Ovary (tissue), 9 donors: ENCODE measurements around the gene RHOBTB1. TPM values are rescaled to one million over a fixed set of nuclear protein-coding genes. Genes with fewer than 3 reads are reported as not detected.

Experiments
- DNase-seq, 5 donors: peaks; one replicate each; pipeline ENCODE4 v3.0.0-alpha.2; 2019 to 2020
- H3K27ac ChIP-seq, 2 donors: fragments of 200-600 bp; one replicate each; pipeline versions ENCODE4 v1.5.1 to v1.8.0; 2019 to 2022
- H3K27me3 ChIP-seq: fragments of 200-600 bp; one replicate; pipeline ENCODE4 v1.8.0; 2022
- H3K36me3 ChIP-seq: fragments of 200-600 bp; sonication (generic); one replicate; pipeline ENCODE4 v1.5.1; 2019
- H3K4me1 ChIP-seq: one replicate; pipeline ENCODE4 v1.8.1; 2013; ENCODE audit warnings: mild to moderate bottlenecking, moderate library complexity; ENCODE audit not compliant: insufficient read depth
- H3K4me3 ChIP-seq: fragments of 200-600 bp; sonication (generic); one replicate; pipeline ENCODE4 v1.5.1; 2017
- H3K9me3 ChIP-seq, 2 donors: fragments of 200-600 bp in 1 of 2; sonication (generic) in 1 of 2; one replicate each; pipeline versions ENCODE4 v1.5.1 to v1.8.1; 2013 to 2019; ENCODE audit warnings: mild to moderate bottlenecking in 1 of 2, moderate library complexity in 1 of 2
- EP300 ChIP-seq: sonication (generic); formaldehyde crosslinking; IDR thresholded peaks from one replicate; pipeline ENCODE4 v1.6.1; 2017; ENCODE audit warnings: antibody characterized with exemption
- POLR2A ChIP-seq: fragments of 450-650 bp; IDR thresholded peaks from one replicate; pipeline ENCODE4 v1.6.1; 2017; ENCODE audit warnings: antibody characterized with exemption, mild to moderate bottlenecking, moderate library complexity
- WGBS, 3 donors: extraction: QIAGEN DNeasy Blood & Tissue Kit in 1 of 3; methylation state at CpG; one replicate each; pipeline versions ENCODE4 v1.1.5 to v1.1.7; 2013 to 2017; 5-methylcytosine and 5-hydroxymethylcytosine counted together
- intact Hi-C, 4 donors: fragments of 100-400 bp; cut with DNase I; formaldehyde crosslinking; loops; one replicate each; pipeline versions ENCODE4 v1.11.0 to v1.15.1; 2022 to 2023
- polyA plus RNA-seq, 2 donors: library from polyadenylated mRNA; stranded (reverse); fragments of 200-250 nt in 1 of 2; fragments of 350-450 nt in 1 of 2; fragmentation: Illumina TruSeq in 1 of 2; extraction: RNeasy Lipid Tissue Mini Kit (QIAGEN cat#74804) in 1 of 2; gene quantifications; one replicate each; pipeline ENCODE4 v1.2.3, GENCODE V29; 2013 to 2014
- total RNA-seq, 7 donors: library from RNA; depleted of rRNA in 2 of 7; stranded (reverse); fragments of >200 nt in 2 of 7; fragmentation: NEBNext Ultra II Directional in 3 of 7; extraction: Animal tissue kit (Norgen Biotek cat#: 25700) in 3 of 7; gene quantifications; one replicate each; pipeline versions ENCODE4 v1.1.0 to v1.2.4, GENCODE V29; 2016 to 2023
- TF ChIP-seq, protein P1 (sequence below), 3 donors: fragments of 450-650 bp in 2 of 3; fragments of 200-600 bp in 1 of 3; IDR thresholded peaks; one replicate each; pipeline versions ENCODE4 v1.5.1 to v1.8.0; 2016 to 2022; ENCODE audit warnings: antibody characterized with exemption in 3 of 3, mild to moderate bottlenecking in 1 of 3
- donor health status: DM: no; HTN: no; CAD: no; lungs with moderate emphysema.
- donor health status: DM: no; HTN: no; CAD: no.
- donor health status: Bipolar disorder and iron deficiency.
- donor health status: DM: yes; HTN: yes; CAD: no.
- donor health status: DM: no; HTN: no; CAD: no.
- donor health status: DM: yes; HTN: yes; CAD: no.

RHOBTB1 gene
- total and polyA plus RNA-seq, 9 donors = 5.6 to 23.9 (median 13.0) TPM

DNA sequence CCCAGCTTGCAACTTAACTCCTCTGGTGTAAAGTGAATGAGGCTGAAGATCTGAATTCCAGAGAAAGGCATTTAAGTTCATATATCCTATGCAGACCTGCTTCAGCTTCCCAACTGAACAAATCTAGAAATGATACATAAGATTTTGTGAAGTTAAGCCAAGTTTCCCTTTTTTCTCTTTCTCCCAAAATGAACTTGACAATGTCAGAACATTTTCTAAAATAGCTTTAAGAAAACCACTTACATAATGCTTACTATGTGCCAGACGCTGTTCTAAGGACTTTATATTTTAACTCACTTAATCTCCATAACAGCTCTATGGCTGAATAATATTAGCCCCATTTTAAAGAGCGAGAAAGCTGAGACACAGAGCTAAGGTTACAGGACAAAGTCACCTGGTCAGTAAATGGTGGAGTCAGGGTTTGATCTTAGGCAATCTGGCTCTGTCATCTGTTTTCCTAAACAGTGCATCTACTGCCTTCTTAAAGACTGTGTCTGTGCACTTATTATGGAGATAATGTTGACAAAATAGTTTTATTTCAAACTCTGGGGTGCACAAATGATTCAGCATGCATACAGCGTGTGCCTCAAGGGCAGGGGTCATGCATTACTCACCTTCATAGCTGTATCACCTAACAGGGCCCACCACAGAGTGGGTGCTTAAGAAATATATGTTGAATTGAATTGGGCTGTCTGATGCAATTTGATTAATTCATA is 66.8 kb downstream of the RHOBTB1 start:
- WGBS, 3 donors = 85 to 88% (median 86%) methylated on average over 3 of the region's 3 CpGs
- TF ChIP-seq POLR2A (no peak), EP300 (no peak)
- TF ChIP-seq, protein P1, sequence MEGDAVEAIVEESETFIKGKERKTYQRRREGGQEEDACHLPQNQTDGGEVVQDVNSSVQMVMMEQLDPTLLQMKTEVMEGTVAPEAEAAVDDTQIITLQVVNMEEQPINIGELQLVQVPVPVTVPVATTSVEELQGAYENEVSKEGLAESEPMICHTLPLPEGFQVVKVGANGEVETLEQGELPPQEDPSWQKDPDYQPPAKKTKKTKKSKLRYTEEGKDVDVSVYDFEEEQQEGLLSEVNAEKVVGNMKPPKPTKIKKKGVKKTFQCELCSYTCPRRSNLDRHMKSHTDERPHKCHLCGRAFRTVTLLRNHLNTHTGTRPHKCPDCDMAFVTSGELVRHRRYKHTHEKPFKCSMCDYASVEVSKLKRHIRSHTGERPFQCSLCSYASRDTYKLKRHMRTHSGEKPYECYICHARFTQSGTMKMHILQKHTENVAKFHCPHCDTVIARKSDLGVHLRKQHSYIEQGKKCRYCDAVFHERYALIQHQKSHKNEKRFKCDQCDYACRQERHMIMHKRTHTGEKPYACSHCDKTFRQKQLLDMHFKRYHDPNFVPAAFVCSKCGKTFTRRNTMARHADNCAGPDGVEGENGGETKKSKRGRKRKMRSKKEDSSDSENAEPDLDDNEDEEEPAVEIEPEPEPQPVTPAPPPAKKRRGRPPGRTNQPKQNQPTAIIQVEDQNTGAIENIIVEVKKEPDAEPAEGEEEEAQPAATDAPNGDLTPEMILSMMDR (IDR thresholded peaks at IDR 0.05) = no peak
- no peak overlapping the region for H3K27ac ChIP-seq
- H3K4me3 ChIP-seq = no peak overlapping the region
- no peaks in the 10 kb centered on the region for H3K9me3 ChIP-seq
- no peaks in the 10 kb centered on the region for H3K4me1 ChIP-seq
- no peaks in the 10 kb centered on the region for H3K36me3 ChIP-seq
- DNase-seq = no peak
- H3K27me3 ChIP-seq = no peaks in the 10 kb centered on the region
- intact Hi-C loops = no loop called here

DNA sequence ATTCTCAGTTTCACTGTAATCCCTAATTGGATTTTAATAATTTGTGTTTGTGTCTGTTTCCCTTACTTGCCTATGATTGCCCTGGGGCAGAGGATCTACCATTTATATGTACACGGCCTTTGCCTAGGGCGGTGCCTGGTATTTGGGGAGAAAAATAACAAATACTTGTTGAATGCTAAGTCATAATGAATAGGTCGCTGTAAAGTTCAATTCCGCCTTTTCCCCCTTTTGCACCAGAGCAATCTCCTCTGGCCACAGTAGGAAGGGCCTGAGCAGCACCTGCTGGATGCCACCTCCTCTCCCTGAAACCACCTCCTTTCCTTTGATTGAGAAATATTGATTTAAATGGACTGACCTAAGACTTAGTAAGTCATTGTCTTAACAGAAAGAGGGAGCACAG is 70.2 kb downstream of the RHOBTB1 start:
- Histone ChIP-seq H3K27me3 (no peaks in the 10 kb centered on the region), H3K9me3 (no peaks in the 10 kb centered on the region), H3K4me1 (no peaks in the 10 kb centered on the region), H3K27ac (no peak overlapping the region), H3K36me3 (no peaks in the 10 kb centered on the region), H3K4me3 (no peak overlapping the region)
- TF ChIP-seq POLR2A (no peak), EP300 (no peak)
- TF ChIP-seq, protein P1 (IDR thresholded peaks at IDR 0.05) = no peak
- no peak for DNase-seq
- intact Hi-C loops = no loop called here
- WGBS, 3 donors = 94 to 96% (median 96%) methylated on average over 4 of the region's 4 CpGs

DNA sequence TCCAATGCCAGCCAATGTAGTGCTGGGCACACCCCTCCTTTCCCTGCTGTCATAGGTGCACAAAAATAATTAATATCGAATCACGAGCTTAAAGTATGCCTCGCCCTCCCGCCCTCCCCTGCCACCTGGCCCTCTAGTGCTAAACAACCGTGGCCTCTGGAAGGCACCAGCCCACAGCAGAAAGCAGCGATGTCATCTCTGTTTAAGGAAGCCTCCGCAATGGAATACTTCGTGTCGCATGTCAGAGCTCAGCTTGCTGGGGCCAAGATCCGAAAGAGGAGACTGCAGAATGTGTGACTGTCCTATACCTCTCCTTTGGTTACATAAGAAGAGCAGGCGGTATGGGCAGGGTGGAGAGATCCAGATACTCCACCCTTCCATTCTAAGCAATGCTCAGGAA is 71.5 kb downstream of the RHOBTB1 start:
- no peak for DNase-seq
- Histone ChIP-seq H3K4me3 (no peak overlapping the region), H3K9me3 (no peaks in the 10 kb centered on the region), H3K36me3 (no peaks in the 10 kb centered on the region), H3K27me3 (no peaks in the 10 kb centered on the region), H3K4me1 (no peaks in the 10 kb centered on the region), H3K27ac (no peak overlapping the region)
- 94 to 96% (median 95%) methylated on average over 11 of the region's 11 CpGs for WGBS, 3 donors
- no peak for TF ChIP-seq EP300
- TF ChIP-seq POLR2A = no peak
- TF ChIP-seq, protein P1 (IDR thresholded peaks at IDR 0.05) = no peak
- intact Hi-C loops = no loop called here

DNA sequence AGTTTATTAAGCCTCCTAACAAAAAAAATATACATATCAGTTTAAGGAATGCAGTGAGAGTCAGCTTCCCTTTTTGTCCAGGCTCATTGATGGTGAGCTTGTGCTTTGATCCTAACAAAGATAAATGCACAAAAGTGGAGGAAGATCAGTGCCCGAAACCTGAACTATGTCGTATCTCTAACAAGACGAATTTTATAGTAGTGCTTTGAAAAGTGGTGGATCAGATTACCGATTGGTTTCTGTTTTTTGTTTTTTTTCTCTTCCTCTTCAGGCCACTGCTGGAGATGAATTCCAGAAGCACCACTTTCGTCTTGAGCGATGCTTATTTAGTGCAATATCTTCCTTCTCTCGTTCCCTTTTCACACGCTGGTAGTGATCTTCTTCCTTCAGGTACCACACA is 72.8 kb downstream of the RHOBTB1 start:
- H3K9me3 ChIP-seq = no peaks in the 10 kb centered on the region
- H3K27ac ChIP-seq = no peak overlapping the region
- no peaks in the 10 kb centered on the region for H3K4me1 ChIP-seq
- WGBS, 3 donors = 57 to 81% (median 73%) methylated on average over 8 of the region's 8 CpGs
- TF ChIP-seq POLR2A = no peak
- no peak for TF ChIP-seq EP300
- TF ChIP-seq, protein P1 (IDR thresholded peaks at IDR 0.05) = no peak
- intact Hi-C loops = no loop called here
- H3K27me3 ChIP-seq = no peaks in the 10 kb centered on the region
- no peak overlapping the region for H3K4me3 ChIP-seq
- no peak for DNase-seq
- no peaks in the 10 kb centered on the region for H3K36me3 ChIP-seq
